ENCODE data around the gene LRRIQ1.

LRRIQ1 gene

DNA sequence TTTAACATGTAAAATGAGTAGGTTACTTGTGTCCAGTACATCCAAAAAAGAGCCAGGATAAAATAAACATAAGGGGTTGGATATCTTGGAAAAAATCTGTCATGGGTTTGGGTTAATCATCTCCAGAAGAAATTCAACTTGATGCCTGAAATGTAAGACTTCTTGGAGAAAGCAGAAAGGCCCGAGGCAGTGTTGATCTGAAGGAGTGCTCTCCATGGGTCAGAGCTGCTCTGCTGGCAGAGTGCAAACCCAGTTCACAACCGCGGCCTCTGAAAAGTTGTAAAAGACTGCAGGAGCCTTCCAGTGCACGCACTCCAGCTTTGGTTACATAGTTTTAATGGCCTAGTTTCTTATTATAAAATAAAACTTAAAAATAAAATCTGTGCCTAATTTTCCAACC lies 146.5 kb downstream of the LRRIQ1 start:
- no peak overlapping the region for H3K9ac ChIP-seq (ENCODE audit: low read length)
- no peaks in the 10 kb centered on the region for H3K27me3 ChIP-seq (ENCODE audit: low read length)
- H3K9me2 ChIP-seq (replicated peaks; ENCODE audit: insufficient read depth, low read length), result no peaks in the 10 kb centered on the region
- no peaks in the 10 kb centered on the region for H3K9me3 ChIP-seq (ENCODE audit: insufficient read depth, low read length)
- no peak overlapping the region for H2AFZ ChIP-seq (ENCODE audit: low read depth, low read length, severe bottlenecking)
- no peaks in the 10 kb centered on the region for H3K79me2 ChIP-seq (ENCODE audit: insufficient read depth, low read length)
- H3K4me3 ChIP-seq (ENCODE audit: insufficient read depth, low read length, poor library complexity, severe bottlenecking), result no peak overlapping the region
- H3K36me3 ChIP-seq (ENCODE audit: low read length), result no peaks in the 10 kb centered on the region
- TF ChIP-seq, protein P1, sequence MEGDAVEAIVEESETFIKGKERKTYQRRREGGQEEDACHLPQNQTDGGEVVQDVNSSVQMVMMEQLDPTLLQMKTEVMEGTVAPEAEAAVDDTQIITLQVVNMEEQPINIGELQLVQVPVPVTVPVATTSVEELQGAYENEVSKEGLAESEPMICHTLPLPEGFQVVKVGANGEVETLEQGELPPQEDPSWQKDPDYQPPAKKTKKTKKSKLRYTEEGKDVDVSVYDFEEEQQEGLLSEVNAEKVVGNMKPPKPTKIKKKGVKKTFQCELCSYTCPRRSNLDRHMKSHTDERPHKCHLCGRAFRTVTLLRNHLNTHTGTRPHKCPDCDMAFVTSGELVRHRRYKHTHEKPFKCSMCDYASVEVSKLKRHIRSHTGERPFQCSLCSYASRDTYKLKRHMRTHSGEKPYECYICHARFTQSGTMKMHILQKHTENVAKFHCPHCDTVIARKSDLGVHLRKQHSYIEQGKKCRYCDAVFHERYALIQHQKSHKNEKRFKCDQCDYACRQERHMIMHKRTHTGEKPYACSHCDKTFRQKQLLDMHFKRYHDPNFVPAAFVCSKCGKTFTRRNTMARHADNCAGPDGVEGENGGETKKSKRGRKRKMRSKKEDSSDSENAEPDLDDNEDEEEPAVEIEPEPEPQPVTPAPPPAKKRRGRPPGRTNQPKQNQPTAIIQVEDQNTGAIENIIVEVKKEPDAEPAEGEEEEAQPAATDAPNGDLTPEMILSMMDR (IDR thresholded peaks at IDR 0.05; ENCODE audit: insufficient read depth, low read length, poor library complexity, severe bottlenecking), result no peak
- TF ChIP-seq EZH2phosphoT487 (conservative IDR thresholded peaks at IDR 0.05; ENCODE audit: low read length), result no peak
- no peak overlapping the region for H3K27ac ChIP-seq (ENCODE audit: low read depth, low read length)
- H4K20me1 ChIP-seq (ENCODE audit: low read depth, low read length), result no peaks in the 10 kb centered on the region
- H3K4me2 ChIP-seq (ENCODE audit: low read depth, low read length, poor library complexity, severe bottlenecking), result no peak overlapping the region
- no peaks in the 10 kb centered on the region for H3F3A ChIP-seq (ENCODE audit: insufficient read depth)

DNA sequence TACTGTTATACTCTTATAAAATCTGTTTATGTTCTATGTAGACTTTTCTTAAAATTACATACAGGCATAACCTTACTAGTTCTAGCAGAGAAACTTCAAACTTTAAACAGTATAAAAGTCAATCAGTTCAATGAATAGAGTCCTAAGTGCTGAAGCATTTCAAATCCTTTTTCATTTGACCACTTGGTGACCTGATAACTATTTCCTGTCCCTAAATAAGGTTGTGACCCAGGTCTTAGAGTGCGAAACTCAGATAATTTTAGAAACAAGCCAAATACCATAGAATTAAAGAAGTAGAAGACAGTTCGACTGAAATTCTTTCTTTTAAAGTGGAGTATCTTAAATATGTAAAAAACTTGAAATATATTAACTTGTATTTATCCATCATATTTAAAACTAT lies 147.7 kb downstream of the LRRIQ1 start:
- no peak overlapping the region for H3K4me2 ChIP-seq (ENCODE audit: low read depth, low read length, poor library complexity, severe bottlenecking)

DNA sequence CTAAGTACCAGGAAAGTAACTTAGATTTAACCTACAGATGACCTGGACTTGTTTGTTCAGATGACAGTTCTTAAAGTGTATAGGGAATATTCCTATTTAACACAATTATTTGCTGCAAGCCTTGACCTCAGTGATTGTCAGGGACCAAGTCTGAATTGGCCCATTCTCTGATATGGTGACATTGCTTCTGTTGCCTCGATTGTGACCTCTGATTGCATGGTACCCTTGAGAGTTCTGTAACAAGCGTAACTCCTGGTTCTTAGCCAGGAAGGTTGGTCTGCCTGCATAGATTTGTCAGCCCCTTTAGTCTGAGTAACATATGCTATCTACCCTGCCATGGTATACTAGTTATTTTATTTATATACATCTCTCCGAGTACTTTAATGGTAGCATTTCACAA lies 150.1 kb downstream of the LRRIQ1 start:
- Histone ChIP-seq H3K27me3 (ENCODE audit: low read length) (no peaks in the 10 kb centered on the region), H3K79me2 (ENCODE audit: insufficient read depth, low read length) (no peaks in the 10 kb centered on the region), H2AFZ (ENCODE audit: low read depth, low read length, severe bottlenecking) (no peak overlapping the region), H3K9ac (ENCODE audit: low read length) (no peak overlapping the region), H3K4me3 (ENCODE audit: insufficient read depth, low read length, poor library complexity, severe bottlenecking) (no peak overlapping the region), H3K4me2 (ENCODE audit: low read depth, low read length, poor library complexity, severe bottlenecking) (no peak overlapping the region), H3K27ac (ENCODE audit: low read depth, low read length) (no peak overlapping the region), H3K9me2 (replicated peaks; ENCODE audit: insufficient read depth, low read length) (no peaks in the 10 kb centered on the region), H3K9me3 (ENCODE audit: insufficient read depth, low read length) (no peaks in the 10 kb centered on the region), H4K20me1 (ENCODE audit: low read depth, low read length) (no peaks in the 10 kb centered on the region), H3K36me3 (ENCODE audit: low read length) (no peaks in the 10 kb centered on the region), H3F3A (ENCODE audit: insufficient read depth) (no peaks in the 10 kb centered on the region)
- TF ChIP-seq, protein P1 (IDR thresholded peaks at IDR 0.05; ENCODE audit: insufficient read depth, low read length, poor library complexity, severe bottlenecking), result no peak
- TF ChIP-seq EZH2phosphoT487 (conservative IDR thresholded peaks at IDR 0.05; ENCODE audit: low read length), result no peak

More for the DNA sequence above, 147.7 kb downstream of the LRRIQ1 start:
- Histone ChIP-seq H4K20me1 (ENCODE audit: low read depth, low read length) (no peaks in the 10 kb centered on the region), H3K36me3 (ENCODE audit: low read length) (no peaks in the 10 kb centered on the region), H3K27ac (ENCODE audit: low read depth, low read length) (no peak overlapping the region), H3K9me3 (ENCODE audit: insufficient read depth, low read length) (no peaks in the 10 kb centered on the region), H3K9ac (ENCODE audit: low read length) (no peak overlapping the region), H3K9me2 (replicated peaks; ENCODE audit: insufficient read depth, low read length) (no peaks in the 10 kb centered on the region), H3K27me3 (ENCODE audit: low read length) (no peaks in the 10 kb centered on the region), H3K4me3 (ENCODE audit: insufficient read depth, low read length, poor library complexity, severe bottlenecking) (no peak overlapping the region), H3F3A (ENCODE audit: insufficient read depth) (no peaks in the 10 kb centered on the region), H2AFZ (ENCODE audit: low read depth, low read length, severe bottlenecking) (no peak overlapping the region), H3K79me2 (ENCODE audit: insufficient read depth, low read length) (no peaks in the 10 kb centered on the region)
- TF ChIP-seq, protein P1 (IDR thresholded peaks at IDR 0.05; ENCODE audit: insufficient read depth, low read length, poor library complexity, severe bottlenecking), result no peak
- TF ChIP-seq EZH2phosphoT487 (conservative IDR thresholded peaks at IDR 0.05; ENCODE audit: low read length), result no peak

All from SU-DHL-6 (cell line).